ENCODE data around the gene FCHSD1. TPM values are rescaled to one million over a fixed set of nuclear protein-coding genes. Genes with fewer than 3 reads are reported as not detected.

Gene FCHSD1
- polyA plus RNA-seq, 3 donors = 3.0 to 73.3 (median 3.4) TPM

GRCh38 chr5:141662028-141662427 is 10.8 kb upstream of the FCHSD1 start:
- no peak for TF ChIP-seq CTCF (IDR thresholded peaks at IDR 0.05)
- peaks cover 60 to 62% of the 10 kb centered on the region in 2 donors for H3K36me3 Mint-ChIP-seq

GRCh38 chr5:141657937-141658545 is 6.8 kb upstream of the FCHSD1 start:
- no peaks in the 10 kb centered on the region for H4K20me1 ChIP-seq (ENCODE audit: insufficient read depth, low read length)
- no peak overlapping the region for H3K27ac ChIP-seq (ENCODE audit: low read depth in 1 of 2, low read length in 2 of 2)
- H2AFZ ChIP-seq (ENCODE audit: insufficient read depth, low read depth, low read length, poor library complexity, severe bottlenecking) = no peak overlapping the region
- H3K4me3 Mint-ChIP-seq = no peak overlapping the region
- no peak overlapping the region for H3K4me3 ChIP-seq (replicated peaks in 1 of 3; ENCODE audit: low read depth in 2 of 3, low read length in 3 of 3)
- 83% methylated on average over 6 of the region's 8 CpGs for WGBS (ENCODE audit: insufficient coverage)
- no peak overlapping the region for H3K9ac ChIP-seq (ENCODE audit: insufficient read depth, low read length, poor library complexity, severe bottlenecking)
- H3K4me1 Mint-ChIP-seq = no peaks in the 10 kb centered on the region
- no peaks in the 10 kb centered on the region for H3K9me3 ChIP-seq (replicated peaks in 1 of 2; ENCODE audit: control insufficient read depth in 1 of 2, insufficient read depth in 1 of 2, low read length in 2 of 2)
- peaks cover 82% of the 10 kb centered on the region in 2 donors for H3K36me3 Mint-ChIP-seq
- peaks cover 0 to 5% (median 0%) of the 10 kb centered on the region in 7 donors for H3K9me3 Mint-ChIP-seq
- no peak for TF ChIP-seq CTCF (IDR thresholded peaks at IDR 0.05)
- DNase-seq = peak in 2 of 3 donors; percentile 7 to 58
- H3K27me3 ChIP-seq (ENCODE audit: control insufficient read depth in 2 of 2, insufficient read depth in 2 of 2, low read length in 2 of 2) = no peaks in the 10 kb centered on the region
- no peak overlapping the region for H3K4me2 ChIP-seq (replicated peaks; ENCODE audit: extremely low read depth, low read length, poor library complexity, severe bottlenecking)
- no peaks in the 10 kb centered on the region for H3K79me2 ChIP-seq (ENCODE audit: insufficient read depth, low read length)
- intact Hi-C loops (cut with micrococcal nuclease) = no loop called here
- H3K4me1 ChIP-seq (ENCODE audit: control insufficient read depth in 1 of 2, insufficient read depth in 2 of 2, low read length in 2 of 2) = no peaks in the 10 kb centered on the region
- peak overlapping the region in 1 of 7 donors; percentile 25 for H3K27ac Mint-ChIP-seq
- H3K36me3 ChIP-seq (replicated peaks in 1 of 2; ENCODE audit: control insufficient read depth in 1 of 2, insufficient read depth in 2 of 2, low read length in 2 of 2) = peaks cover 63 to 84% of the 10 kb centered on the region in 2 donors
- H3K27me3 Mint-ChIP-seq (ENCODE audit: low read depth in 3 of 3) = peaks cover 0 to 2% (median 0%) of the 10 kb centered on the region in 3 donors

More at GRCh38 chr5:141662028-141662427, 10.8 kb upstream of the FCHSD1 start:
- H3K4me1 Mint-ChIP-seq = peaks cover 4% of the 10 kb centered on the region
- Histone ChIP-seq H3K4me2 (replicated peaks; ENCODE audit: extremely low read depth, low read length, poor library complexity, severe bottlenecking) (no peak overlapping the region), H2AFZ (ENCODE audit: insufficient read depth, low read depth, low read length, poor library complexity, severe bottlenecking) (no peak overlapping the region), H3K27me3 (ENCODE audit: control insufficient read depth in 2 of 2, insufficient read depth in 2 of 2, low read length in 2 of 2) (no peaks in the 10 kb centered on the region), H3K4me3 (replicated peaks in 1 of 3; ENCODE audit: low read depth in 2 of 3, low read length in 3 of 3) (no peak overlapping the region), H4K20me1 (ENCODE audit: insufficient read depth, low read length) (peaks cover 6% of the 10 kb centered on the region), H3K9me3 (replicated peaks in 1 of 2; ENCODE audit: control insufficient read depth in 1 of 2, insufficient read depth in 1 of 2, low read length in 2 of 2) (no peaks in the 10 kb centered on the region), H3K9ac (ENCODE audit: insufficient read depth, low read length, poor library complexity, severe bottlenecking) (no peak overlapping the region), H3K36me3 (replicated peaks in 1 of 2; ENCODE audit: control insufficient read depth in 1 of 2, insufficient read depth in 2 of 2, low read length in 2 of 2) (peaks cover 46 to 65% of the 10 kb centered on the region in 2 donors), H3K4me1 (ENCODE audit: control insufficient read depth in 1 of 2, insufficient read depth in 2 of 2, low read length in 2 of 2) (peaks cover 5 to 6% of the 10 kb centered on the region in 2 donors), H3K27ac (ENCODE audit: low read depth in 1 of 2, low read length in 2 of 2) (no peak overlapping the region), H3K79me2 (ENCODE audit: insufficient read depth, low read length) (no peaks in the 10 kb centered on the region)
- H3K9me3 Mint-ChIP-seq = peaks cover 0 to 3% (median 0%) of the 10 kb centered on the region in 7 donors
- H3K27me3 Mint-ChIP-seq (ENCODE audit: low read depth in 3 of 3) = no peaks in the 10 kb centered on the region
- intact Hi-C loops (cut with micrococcal nuclease) = loop anchor here in 1 of 2 donors (10.0 kb wide), 1 partner anchor 153 kb away; no protein-coding TSS in a partner anchor
- H3K27ac Mint-ChIP-seq = no peak overlapping the region
- no peak for DNase-seq
- H3K4me3 Mint-ChIP-seq = no peak overlapping the region
- WGBS (ENCODE audit: insufficient coverage) = 95% methylated on average over 5 of the region's 17 CpGs
